Stimulated activated naive B cell treated with anti-CD40 and anti-IgM and Interleukin-4, amounts not matched to agents 10 μg/mL and 1 μg/mL and 100 μg/mL, for 72 hours (primary cell): Measurements from ENCODE around the gene LSM12.
A peak's percentile ranks its signal among the peaks of the same experiment; 100 is the strongest.

ENCODE experiments used
- ATAC-seq, 2 donors: fragments of 150-1000 bp; cut with Tn5 transposase; replicated peaks; 2 replicates each; pipeline ENCODE4 v1.10.0; 2021; ENCODE audit warnings: moderate library complexity in 1 of 2
- DNase-seq: peaks from one replicate; pipeline ENCODE4 v3.0.0; 2021
- H3K27ac Mint-ChIP-seq: one replicate; pipeline ENCODE4 v1.8.0; 2022; ENCODE audit warnings: mild to moderate bottlenecking, mixed read lengths
- H3K27me3 Mint-ChIP-seq, 2 donors: one replicate each; pipeline ENCODE4 v1.8.0; 2022; ENCODE audit warnings: mixed read lengths in 2 of 2
- H3K36me3 Mint-ChIP-seq, 2 donors: one replicate each; pipeline ENCODE4 v1.8.0; 2022; ENCODE audit warnings: mixed read lengths in 2 of 2, mild to moderate bottlenecking in 1 of 2
- H3K4me1 Mint-ChIP-seq, 2 donors: one replicate each; pipeline ENCODE4 v1.8.0; 2022; ENCODE audit warnings: mixed read lengths in 2 of 2, mild to moderate bottlenecking in 1 of 2
- H3K4me3 Mint-ChIP-seq, 2 donors: one replicate each; pipeline ENCODE4 v1.8.0; 2022; ENCODE audit warnings: mild to moderate bottlenecking in 2 of 2, mixed read lengths in 2 of 2, moderate library complexity in 1 of 2
- H3K9me3 Mint-ChIP-seq, 2 donors: one replicate each; pipeline ENCODE4 v1.8.0; 2022; ENCODE audit warnings: mixed read lengths in 2 of 2, mild to moderate bottlenecking in 1 of 2

Gene LSM12

DNA sequence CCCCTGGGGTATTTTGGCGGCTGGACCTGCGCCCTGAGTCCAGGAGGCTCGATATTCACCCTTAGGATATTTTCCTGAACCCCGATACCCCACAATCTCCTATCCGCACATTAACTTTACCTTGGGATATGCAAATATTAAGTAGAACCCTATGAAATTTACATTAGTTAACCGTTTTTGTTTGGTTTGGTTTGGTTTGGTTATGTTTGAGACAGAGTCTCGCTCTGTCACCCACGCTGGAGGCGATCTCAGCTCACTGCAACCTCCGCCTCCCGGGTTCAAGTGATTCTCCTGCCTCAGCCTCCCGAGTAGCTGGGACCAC is 71.4 kb downstream of the LSM12 start:
- Mint-ChIP-seq H3K9me3 (no peaks in the 10 kb centered on the region), H3K27me3 (peaks cover 20 to 26% of the 10 kb centered on the region in 2 donors), H3K27ac (no peak overlapping the region), H3K4me1 (peaks cover 1 to 13% of the 10 kb centered on the region in 2 donors), H3K36me3 (no peaks in the 10 kb centered on the region), H3K4me3 (peak overlapping the region; percentile 56 to 66)
- DNase-seq (no peak), ATAC-seq (no peak)

DNA sequence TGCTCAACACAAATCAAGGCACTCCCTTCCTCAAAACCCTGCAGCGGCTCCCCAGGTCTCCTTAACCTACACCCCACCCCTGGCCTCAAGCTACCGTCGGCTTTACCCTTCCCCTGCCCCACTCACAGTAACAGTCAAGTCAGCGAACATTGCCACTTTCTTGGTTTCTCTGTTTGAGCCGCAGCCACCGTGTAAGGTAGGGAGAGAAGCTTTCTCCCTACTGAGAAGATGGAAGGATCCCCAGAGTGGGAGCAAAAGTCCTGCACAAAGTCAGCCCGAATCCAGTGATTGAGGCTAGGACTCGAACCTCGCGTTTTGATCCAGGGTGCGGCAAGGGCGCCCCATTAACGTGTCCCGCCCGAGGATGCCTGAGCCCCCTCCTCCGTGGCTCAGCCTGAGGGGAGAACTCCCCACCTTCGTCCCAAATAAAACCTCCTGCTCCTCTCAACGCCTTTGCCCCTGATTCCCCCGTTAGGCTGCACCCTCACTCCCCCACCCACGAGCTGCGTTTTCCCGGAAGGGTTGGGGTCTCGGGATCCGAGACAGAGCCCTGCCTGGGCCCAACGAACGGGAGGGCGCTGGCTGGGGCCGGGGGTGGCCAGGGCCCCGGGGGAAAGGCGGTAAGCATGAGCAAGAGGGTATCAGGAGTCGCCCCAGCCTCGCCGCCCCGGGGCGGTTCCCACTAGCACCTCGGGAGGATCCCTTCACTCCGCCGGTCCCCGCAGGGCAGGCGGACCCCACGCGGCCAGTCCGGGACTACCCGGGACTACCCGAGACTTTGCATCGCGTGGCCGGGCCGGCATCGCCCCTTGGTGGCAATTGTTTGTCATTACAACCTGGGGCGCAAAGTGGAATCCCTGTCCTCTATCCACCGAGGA is 72.0 kb downstream of the LSM12 start:
- Mint-ChIP-seq H3K27me3 (peaks cover 18 to 26% of the 10 kb centered on the region in 2 donors), H3K9me3 (no peaks in the 10 kb centered on the region), H3K4me1 (peaks cover 1 to 13% of the 10 kb centered on the region in 2 donors), H3K27ac (no peak overlapping the region), H3K4me3 (peak overlapping the region; percentile 56 to 66), H3K36me3 (no peaks in the 10 kb centered on the region)
- peak; percentile 85 to 93 for ATAC-seq
- peak; percentile 52 for DNase-seq

DNA sequence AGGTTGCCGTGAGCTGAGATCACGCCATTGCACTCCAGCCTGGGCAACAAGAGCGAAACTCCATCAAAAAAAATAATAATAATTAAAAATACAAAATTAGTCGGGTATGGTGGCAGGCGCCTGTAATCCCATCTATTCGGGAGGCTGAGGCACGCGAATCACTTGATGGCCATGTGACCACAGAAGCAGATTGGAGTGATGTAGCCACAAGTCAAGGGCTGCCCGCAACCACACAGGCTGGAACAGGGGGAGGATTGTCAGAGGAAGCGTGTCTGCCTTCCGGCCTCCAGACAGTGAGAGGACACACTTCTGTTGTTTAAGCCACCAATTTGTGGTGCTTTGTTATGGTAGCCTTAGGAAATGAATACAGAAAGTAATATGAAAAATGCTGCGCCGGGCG is 73.8 kb downstream of the LSM12 start:
- DNase-seq: no peak
- no peak for ATAC-seq
- peaks cover 18 to 26% of the 10 kb centered on the region in 2 donors for H3K27me3 Mint-ChIP-seq
- H3K4me1 Mint-ChIP-seq: peaks cover 1 to 13% of the 10 kb centered on the region in 2 donors
- no peaks in the 10 kb centered on the region for H3K9me3 Mint-ChIP-seq
- no peaks in the 10 kb centered on the region for H3K36me3 Mint-ChIP-seq
- no peak overlapping the region for H3K27ac Mint-ChIP-seq
- no peak overlapping the region for H3K4me3 Mint-ChIP-seq

DNA sequence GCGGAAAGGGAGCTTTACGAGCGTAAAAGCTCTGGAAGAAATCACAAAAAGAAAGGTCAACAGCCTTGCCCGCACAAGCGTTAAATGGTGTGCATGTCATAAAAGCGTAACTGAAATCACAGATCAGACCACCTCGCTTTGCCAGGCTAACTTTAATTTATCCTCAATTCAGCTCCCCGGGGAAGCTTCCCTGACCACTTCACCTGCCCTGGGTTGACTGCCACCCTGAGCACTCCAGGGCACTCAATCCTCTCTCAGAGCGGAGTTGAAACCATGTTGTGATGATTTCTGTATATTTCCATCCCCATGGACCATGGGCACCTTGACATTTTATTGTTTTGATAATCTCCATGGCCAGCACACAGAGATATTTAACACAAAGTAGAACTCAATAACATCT is 78.2 kb downstream of the LSM12 start:
- Mint-ChIP-seq H3K9me3 (no peaks in the 10 kb centered on the region), H3K27ac (no peak overlapping the region)
- no peak for ATAC-seq

DNA sequence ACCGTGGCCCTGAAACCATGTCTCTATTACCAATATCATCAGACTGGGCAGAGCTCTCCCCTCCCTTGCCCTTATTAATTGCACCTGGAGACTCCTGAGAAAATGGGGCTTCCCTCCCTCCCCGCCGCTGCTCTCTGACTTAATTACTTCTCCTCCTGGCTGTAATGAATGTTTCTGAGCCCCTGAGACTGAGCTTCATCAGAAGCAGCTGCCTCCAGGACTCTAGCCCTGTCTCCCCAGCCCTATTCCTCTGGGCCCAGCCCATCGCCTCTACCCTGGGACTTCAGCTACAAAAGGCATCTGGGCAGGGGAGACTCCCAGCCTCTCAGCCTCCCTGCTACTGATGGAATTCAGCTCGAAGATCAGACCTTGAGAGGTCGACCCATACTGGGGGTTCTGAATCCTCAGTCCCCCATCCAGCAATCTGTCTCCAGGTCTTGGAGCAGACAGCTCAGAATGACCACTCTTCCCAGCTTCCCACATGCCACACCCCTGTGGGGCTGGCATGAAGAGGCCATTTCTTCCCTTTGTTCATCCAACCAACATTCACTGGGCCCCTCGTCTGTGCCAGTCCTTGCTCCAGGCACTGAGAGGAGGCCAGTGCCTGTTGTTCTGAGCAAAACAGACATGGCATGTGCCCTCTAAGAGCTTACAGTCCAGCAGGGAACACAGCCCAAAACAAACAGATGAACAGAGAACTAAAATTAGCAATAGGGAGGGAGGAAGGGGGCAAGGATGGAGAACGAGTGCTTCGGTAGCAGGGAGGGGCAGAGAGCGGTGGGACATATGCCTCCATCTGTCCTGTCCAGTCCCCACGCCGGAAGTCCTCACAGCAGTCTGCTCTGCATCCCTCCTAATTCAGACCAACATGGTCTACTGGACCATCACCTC is 79.1 kb downstream of the LSM12 start:
- Mint-ChIP-seq H3K9me3 (no peaks in the 10 kb centered on the region), H3K4me1 (peaks cover 0 to 5% of the 10 kb centered on the region in 2 donors), H3K27ac (peak overlapping the region; percentile 4), H3K27me3 (peaks cover 54% of the 10 kb centered on the region in 2 donors), H3K4me3 (no peak overlapping the region), H3K36me3 (no peaks in the 10 kb centered on the region)
- ATAC-seq (no peak), DNase-seq (no peak)

More for the DNA sequence above, 78.2 kb downstream of the LSM12 start:
- Mint-ChIP-seq H3K36me3 (no peaks in the 10 kb centered on the region), H3K4me1 (peaks cover 0 to 4% of the 10 kb centered on the region in 2 donors), H3K4me3 (no peak overlapping the region), H3K27me3 (peaks cover 44 to 45% of the 10 kb centered on the region in 2 donors)
- DNase-seq: no peak

DNA sequence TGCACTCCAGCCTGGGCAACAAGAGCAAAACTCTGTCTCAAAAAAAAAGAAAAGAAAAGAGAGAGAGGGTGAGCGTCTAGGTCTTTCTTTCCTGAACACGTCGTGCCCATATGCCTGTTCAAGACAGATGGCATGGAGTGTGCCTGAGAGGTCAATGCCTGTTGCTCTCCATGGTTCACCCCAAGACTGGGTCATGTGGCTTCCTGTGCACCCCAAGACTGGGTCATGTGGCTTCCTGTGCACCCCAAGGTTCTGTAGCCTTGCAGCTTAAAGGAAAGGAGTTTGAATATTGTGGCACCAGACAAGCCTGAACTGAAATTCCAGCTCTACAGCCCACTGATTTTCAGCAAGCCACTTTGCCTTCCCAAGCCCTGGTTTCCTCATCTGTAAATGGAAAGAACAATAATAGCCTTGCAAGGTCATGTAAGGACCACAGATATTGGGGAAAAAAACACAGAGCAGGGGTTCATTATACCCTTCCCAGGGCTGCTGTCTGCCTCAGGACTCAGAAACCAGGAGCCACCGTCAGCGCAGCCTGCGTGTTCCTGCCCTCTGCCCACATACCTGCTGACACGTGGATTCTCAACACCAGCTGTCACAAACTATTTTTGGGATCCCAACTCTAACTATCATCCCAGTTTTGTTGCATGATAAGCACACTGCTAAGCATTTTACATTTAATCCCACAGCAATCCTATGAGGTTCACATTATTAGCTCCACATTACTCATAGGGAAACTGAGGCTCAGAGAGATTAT is 80.1 kb downstream of the LSM12 start:
- ATAC-seq: no peak
- Mint-ChIP-seq H3K27ac (no peak overlapping the region), H3K4me1 (peaks cover 0 to 5% of the 10 kb centered on the region in 2 donors)

DNA sequence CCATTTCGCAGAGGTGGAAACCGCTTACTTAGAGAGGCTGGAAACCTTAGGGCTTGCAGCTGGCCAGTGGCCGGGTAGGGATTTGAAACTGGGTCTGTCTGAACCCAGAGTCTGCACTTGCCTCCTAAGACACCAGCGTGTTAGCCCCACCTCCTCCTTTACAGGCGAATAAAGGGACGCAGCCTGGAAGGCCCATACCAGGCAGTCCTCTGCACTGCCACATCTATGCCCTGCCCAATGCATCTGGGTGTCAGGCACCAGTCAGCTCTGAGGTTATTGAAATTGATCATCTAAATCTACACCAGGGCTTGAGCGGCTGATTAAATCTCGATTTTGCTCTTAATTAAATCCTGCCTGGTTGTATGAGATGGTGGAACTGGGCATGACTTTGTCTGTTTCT is 82.0 kb downstream of the LSM12 start:
- peak overlapping the region; percentile 32 to 64 for H3K4me3 Mint-ChIP-seq
- H3K36me3 Mint-ChIP-seq: no peaks in the 10 kb centered on the region
- H3K27ac Mint-ChIP-seq: no peak overlapping the region
- ATAC-seq (no peak), DNase-seq (no peak)
- peaks cover 68 to 69% of the 10 kb centered on the region in 2 donors for H3K27me3 Mint-ChIP-seq
- H3K4me1 Mint-ChIP-seq: peaks cover 0 to 5% of the 10 kb centered on the region in 2 donors
- H3K9me3 Mint-ChIP-seq: no peaks in the 10 kb centered on the region

More for the DNA sequence above, 80.1 kb downstream of the LSM12 start:
- H3K27me3 Mint-ChIP-seq: peaks cover 60 to 62% of the 10 kb centered on the region in 2 donors
- no peak for DNase-seq
- no peaks in the 10 kb centered on the region for H3K9me3 Mint-ChIP-seq
- H3K4me3 Mint-ChIP-seq: no peak overlapping the region
- no peaks in the 10 kb centered on the region for H3K36me3 Mint-ChIP-seq
